ENCODE measurements around the gene DHDH.

Gene DHDH

DNA sequence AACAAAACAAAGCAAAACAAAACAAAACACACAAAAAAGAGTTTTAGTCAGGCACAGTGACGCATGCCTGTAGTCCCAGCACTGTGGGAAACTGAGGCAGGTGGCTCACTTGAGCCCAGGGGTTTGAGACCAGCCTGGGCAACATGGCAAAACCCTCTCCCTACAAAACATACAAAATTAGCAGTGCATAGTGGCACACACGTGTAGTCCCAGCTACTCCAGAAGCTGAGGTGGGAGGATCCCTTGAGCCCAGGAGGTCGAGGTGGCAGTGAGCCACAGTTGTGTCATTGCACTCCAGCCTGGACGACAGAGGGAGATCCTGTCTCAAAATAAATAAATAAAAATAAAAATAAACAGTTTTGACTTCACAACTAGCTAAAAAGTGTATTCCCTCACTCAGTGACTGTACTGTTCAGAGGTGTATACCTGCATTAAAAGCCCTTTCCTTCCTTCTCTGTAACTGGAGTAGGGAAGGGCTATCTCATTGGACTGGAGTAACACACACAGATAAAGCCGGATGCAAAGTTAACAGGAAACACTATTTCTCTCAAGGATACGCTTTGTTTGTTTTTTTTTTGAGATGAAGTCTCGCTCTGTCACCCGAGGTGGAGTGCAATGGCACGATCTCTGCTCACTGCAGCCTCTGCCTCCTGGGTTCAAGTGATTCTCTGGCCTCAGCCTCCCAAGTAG lies 17.5 kb downstream of the DHDH start:
- no peak for DNase-seq (ENCODE audit: low read depth)

DNA sequence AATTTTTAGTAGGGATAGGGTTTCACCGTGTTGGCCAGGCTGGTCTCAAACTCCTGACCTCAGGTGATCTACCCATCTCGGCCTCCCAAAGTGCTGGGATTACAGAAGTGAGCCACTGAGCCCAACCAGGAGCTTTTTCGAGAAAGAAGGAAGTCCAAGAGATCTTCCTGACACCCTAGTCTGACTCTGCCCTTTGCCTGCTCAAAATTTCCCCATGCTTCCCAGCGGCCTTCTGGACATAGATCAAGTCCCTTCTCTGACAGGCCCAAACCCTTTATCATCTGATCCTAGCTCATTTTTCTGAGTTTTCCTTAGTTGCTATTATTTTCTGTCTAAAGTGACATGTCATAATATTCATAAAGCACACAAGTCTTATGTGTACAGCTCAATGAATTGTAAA lies 19.6 kb downstream of the DHDH start:
- DNase-seq (ENCODE audit: low read depth) = no peak

- no peak for DNase-seq (ENCODE audit: low read depth)
Measured at GRCh38 chr19:48953990-48954594, 20.6 kb downstream of the DHDH start.

- DNase-seq (ENCODE audit: low read depth) = peak; percentile 79
Measured at GRCh38 chr19:48954595-48955307, 21.3 kb downstream of the DHDH start, which contains the start of gene BAX. BAX (plus strand) TSS chr19:48954875; CDS start chr19:48954929, 54 bp downstream.

- DNase-seq (ENCODE audit: low read depth) = no peak
Measured at GRCh38 chr19:48955308-48955958, 21.9 kb downstream of the DHDH start.

DNA sequence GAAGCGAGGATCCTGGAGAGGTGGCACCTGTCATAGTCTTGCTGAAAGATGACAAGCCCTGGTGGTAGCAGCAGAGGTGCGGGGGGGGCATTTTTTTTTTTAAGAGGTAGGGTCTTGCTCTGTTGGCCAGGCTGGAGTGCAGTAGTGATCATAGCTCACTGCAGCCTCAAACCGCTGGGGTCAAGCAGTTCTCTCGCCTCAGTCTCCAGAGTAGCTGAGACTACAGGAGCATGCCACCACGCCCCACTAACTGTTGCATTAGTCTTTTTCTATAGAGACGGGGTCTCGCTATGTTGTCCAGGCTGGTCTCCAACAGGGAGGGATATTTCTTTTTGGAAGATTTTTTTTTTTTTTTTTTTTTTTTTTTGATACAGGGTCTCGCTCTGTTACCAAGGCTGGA lies 24.5 kb downstream of the DHDH start:
- no peak for DNase-seq (ENCODE audit: low read depth)

DNA sequence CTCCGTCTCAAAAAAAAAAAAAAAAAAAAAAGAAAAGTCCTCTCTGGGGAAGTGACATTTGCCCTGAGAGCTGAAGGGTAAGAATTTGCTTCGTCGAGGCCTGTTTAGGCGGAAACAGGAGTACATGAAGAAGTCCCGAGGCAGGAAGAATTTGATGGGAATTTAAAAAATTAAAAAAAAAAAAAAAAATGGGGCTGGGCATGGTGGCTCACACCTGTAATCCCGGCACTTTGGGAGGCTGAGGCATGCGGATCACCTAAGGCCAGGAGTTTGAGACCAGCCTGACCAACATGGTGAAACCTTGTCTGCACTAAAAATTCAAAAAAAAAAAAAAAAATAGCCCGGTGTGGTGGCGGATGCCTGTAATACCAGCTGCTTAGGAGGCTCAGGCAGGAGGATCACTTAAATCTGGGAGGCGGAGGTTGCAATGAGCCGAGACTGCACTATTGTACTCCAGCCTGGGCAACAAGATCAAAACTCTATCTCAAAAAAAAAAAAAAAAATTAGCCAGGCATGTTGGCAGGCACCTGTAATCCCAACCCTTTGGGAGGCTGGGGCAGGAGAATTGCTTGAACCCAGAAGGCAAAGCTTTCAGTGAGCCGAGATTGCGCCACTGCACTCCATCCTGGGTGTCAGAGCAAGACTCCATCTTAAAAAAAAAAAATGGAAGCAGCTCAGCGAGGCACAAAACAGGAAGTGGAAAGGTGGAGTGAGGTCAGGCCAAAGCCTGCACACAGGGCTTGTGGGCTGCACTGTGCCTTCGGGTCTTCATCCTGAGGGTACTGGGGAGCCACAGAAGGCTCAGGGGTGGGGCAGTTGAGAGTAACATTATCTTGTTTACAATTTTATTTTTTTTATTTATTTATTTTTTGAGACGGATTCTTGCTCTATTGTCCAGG lies 26.1 kb downstream of the DHDH start:
- DNase-seq (ENCODE audit: low read depth) = no peak

GRCh38 chr19:48961051-48961649 lies 27.7 kb downstream of the DHDH start:
- DNase-seq (ENCODE audit: low read depth) = no peak

GRCh38 chr19:48961673-48962028 lies 28.2 kb downstream of the DHDH start:
- no peak for DNase-seq (ENCODE audit: low read depth)

DNA sequence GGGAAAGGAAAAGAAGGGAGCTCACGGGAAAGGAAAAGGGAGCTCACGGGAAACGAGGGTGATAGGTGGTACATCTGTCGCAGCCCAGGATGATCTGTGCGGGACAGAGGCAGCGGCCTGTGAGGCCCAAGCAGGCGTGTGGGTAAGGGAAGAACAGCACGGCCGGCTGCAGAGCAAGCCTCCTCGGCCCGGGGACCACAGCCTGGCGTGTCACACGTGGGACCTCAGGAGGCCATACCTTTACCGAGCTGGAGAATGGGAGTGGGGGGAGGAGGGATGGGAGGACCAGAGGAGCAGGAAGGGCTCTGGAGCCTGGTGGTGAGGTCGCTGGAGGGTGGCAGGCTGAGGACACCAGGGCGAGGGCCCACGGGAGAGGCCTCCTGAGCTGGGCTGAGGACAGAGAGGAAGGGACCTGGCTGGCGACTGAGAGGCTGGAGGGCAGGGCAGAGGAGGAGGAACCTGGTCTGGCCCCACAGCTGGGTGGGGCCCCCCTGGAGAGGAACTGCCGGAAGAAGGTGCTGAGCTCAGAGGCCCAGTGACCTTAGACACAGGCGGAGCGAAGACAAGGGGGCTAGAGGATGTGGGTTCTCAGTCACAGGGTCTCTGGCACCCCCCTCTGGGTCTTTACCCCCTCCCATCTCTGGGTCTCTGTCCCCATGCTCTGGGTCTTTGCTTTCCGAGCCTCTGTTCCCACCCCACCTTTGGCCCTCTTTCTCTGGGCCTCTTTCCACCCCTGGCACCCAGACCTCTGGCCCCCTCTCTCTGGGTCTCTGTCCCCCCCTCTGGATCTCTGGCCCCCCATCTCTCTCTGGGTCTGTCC lies 28.7 kb downstream of the DHDH start:
- no peak for DNase-seq (ENCODE audit: low read depth)

GRCh38 chr19:48962849-48963165 lies 29.3 kb downstream of the DHDH start:
- DNase-seq (ENCODE audit: low read depth) = no peak

DNA sequence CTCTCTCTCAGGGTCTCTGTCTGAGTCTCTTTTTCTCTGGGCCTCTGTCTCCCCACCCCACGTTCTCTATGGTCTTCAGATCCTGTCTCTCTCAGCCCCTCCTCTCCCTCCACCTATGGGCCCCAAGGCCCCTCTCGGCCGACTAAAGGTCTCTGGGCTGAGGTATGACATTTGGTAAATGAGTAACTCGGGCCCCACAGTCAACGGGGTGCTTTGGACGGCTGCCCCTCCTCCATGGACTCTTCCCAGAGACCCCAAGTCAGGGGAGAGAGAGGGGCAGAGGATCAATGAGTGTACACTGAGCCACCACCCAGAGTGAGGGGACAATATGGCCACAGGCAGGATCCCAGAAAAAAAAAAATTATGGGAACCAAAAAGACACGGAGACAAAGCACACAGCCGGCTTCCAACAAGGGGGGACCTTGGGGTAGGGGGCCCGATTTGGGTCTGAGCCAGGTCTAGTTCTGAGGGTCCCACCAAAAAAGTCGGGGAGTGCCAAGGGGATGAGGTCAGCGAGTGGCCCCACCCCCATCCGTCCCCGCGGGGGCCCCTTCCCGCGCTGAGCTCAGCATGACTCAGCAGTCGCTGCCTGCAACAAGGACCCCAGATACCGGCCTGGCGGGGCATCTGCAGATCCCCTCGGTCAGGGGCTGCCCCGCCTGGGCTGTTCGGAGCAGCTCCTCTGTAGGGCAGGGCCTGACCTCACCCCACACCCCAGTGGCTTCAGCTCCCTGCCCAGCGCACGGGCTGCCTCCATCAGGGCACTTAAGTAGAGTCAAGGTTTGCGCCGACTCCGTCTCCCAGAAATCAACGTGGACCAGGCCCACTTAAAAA lies 30.1 kb downstream of the DHDH start:
- peak; percentile 30 for DNase-seq (ENCODE audit: low read depth)

DNA sequence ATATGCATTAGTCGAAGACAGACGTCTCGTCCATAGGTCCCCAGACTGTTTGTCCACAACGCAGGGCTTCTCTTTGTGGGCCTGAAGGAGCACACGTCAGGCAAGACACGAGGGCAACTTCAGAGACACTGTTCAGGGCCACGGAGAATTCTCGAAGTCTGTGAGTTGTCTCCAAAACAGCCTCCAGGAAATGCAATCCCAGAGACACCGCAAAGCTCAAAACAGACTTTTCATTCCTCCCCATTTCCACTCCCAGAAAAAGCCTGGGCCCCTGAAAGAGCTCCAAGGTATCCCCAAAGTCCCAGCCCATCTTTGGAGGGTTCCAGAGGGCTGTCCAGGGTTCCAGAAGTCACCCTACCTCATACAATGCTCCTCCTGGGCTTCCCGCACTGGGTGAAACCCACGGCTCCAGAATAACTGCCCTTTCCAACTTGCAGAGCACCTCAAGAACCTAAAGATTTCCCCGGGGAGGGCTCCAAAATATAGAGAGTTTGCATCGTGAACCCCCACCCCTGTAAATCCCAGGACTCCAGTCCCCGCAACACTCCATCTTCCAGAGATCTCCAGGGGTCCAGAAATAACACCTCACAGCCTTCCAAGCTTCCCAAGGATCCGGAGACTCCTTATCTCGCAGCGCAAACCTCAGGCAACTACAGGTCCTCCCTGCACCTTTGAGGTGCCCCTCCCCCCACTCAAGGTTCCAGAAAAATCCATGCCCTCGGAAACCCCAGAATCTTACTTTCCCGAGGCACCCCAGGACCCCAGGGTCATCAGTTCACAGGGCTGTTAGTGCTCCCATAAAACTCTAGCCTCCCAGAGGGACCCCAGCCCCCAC lies 30.9 kb downstream of the DHDH start:
- DNase-seq (ENCODE audit: low read depth) = no peak

DNA sequence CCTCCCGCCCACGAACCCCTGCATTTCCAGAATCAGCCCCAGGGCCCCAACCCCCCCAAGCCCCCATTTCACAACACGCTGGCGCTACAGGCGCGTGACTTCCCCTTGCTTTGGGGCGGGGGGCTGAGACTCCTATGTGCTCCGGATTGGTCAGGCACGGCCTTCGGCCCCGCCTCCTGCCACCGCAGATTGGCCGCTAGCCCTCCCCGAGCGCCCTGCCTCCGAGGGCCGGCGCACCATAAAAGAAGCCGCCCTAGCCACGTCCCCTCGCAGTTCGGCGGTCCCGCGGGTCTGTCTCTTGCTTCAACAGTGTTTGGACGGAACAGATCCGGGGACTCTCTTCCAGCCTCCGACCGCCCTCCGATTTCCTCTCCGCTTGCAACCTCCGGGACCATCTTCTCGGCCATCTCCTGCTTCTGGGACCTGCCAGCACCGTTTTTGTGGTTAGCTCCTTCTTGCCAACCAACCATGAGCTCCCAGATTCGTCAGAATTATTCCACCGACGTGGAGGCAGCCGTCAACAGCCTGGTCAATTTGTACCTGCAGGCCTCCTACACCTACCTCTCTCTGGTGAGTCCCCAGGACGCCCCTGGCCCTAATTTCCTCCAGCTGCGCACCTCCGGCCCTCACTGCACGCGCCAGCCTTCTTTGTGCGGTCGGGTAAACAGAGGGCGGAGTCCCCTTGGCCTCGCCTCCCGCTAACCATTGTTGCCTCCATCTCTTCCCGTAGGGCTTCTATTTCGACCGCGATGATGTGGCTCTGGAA lies 31.7 kb downstream of the DHDH start, which contains the start of gene FTL:
TSS of gene FTL (plus strand) at position 270 of the 766 bp plus-strand sequence. CDS start at position 469, 199 bp downstream.
- DNase-seq (ENCODE audit: low read depth) = peak; percentile 82

DNA sequence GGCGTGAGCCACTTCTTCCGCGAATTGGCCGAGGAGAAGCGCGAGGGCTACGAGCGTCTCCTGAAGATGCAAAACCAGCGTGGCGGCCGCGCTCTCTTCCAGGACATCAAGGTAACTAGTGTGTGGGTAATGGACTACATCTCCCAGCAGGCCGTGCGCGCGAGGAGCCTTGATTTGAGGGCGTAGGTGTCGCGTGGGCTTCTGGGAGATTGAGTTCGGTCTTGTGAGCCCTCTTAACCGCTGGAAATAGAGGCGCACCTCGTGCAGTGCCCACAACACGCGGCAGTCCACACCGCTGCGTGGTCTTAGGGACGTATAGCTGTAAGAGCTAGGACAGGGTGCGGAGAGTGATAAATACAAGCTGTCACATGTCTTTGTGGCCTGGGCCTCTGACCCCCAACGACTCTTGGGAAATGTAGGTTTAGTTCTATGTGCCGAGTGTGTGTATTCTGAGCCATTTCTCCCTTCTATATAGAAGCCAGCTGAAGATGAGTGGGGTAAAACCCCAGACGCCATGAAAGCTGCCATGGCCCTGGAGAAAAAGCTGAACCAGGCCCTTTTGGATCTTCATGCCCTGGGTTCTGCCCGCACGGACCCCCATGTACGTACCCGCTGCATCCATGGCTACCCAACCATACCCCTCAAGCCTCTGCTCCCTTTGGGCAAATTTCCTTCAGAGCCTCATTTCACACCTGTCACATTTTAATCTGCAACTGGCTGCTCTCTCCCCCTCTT lies 32.5 kb downstream of the DHDH start:
- DNase-seq (ENCODE audit: low read depth) = peak; percentile 81

GRCh38 chr19:48966541-48967345 lies 33.2 kb downstream of the DHDH start:
- no peak for DNase-seq (ENCODE audit: low read depth)

Data from T-helper 22 cell (primary cell).